ENCODE measurements around the gene LMCD1.

DNA sequence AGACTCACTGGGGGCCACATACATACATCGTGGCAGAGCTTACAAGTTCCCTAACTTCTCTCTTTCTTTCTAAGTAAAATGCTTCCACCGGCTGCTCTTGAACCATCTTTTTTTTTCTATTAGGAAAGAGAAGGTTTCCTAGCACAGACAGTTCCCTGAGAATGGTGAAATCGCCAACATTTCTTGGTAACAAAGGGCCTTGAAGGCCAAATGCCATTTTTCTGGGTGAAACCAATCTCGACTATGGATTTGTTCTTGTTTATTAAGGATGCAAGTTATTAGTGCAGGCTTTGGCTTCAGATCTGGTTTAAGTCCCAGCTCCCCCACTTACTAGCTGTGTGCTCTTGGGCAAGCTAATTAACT is 3.0 kb downstream of the LMCD1 start:
- TF ChIP-seq RXRA (IDR thresholded peaks at IDR 0.05; ENCODE audit: insufficient read depth, low read depth, low read length) (no peak), SIN3A (conservative IDR thresholded peaks at IDR 0.05 in 1 of 2, IDR thresholded peaks at IDR 0.05 in 1 of 2; ENCODE audit: low read depth in 1 of 2, low read length in 2 of 2) (no peak), POLR2A (IDR thresholded peaks at IDR 0.05; ENCODE audit: control extremely low read depth in 1 of 2, low read depth in 2 of 2, low read length in 2 of 2) (no peak)
- TF ChIP-seq, protein P1, sequence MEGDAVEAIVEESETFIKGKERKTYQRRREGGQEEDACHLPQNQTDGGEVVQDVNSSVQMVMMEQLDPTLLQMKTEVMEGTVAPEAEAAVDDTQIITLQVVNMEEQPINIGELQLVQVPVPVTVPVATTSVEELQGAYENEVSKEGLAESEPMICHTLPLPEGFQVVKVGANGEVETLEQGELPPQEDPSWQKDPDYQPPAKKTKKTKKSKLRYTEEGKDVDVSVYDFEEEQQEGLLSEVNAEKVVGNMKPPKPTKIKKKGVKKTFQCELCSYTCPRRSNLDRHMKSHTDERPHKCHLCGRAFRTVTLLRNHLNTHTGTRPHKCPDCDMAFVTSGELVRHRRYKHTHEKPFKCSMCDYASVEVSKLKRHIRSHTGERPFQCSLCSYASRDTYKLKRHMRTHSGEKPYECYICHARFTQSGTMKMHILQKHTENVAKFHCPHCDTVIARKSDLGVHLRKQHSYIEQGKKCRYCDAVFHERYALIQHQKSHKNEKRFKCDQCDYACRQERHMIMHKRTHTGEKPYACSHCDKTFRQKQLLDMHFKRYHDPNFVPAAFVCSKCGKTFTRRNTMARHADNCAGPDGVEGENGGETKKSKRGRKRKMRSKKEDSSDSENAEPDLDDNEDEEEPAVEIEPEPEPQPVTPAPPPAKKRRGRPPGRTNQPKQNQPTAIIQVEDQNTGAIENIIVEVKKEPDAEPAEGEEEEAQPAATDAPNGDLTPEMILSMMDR (IDR thresholded peaks at IDR 0.05; ENCODE audit: control extremely low read depth in 1 of 3, insufficient read depth in 1 of 3, low read depth in 1 of 3, low read length in 3 of 3) = no peak

Data from H1 (cell line).